Activated T-cell treated with anti-CD3 and anti-CD28 coated beads, Interleukin-2, amount 50 U/mL, for 4 hours (primary cell): Measurements from ENCODE around the gene ZFYVE21. TPM values are rescaled to one million over a fixed set of nuclear protein-coding genes. Genes with fewer than 3 reads are reported as not detected.

Source experiments
- total RNA-seq, 3 donors: library from RNA; stranded (reverse); gene quantifications; one replicate each; pipeline ENCODE4 v1.2.1, GENCODE V29; 2021

Gene ZFYVE21
- total RNA-seq, 3 donors from 2014 or later, result 13.6 to 19.1 (median 13.7) TPM

Other genes with a start within 250 kb of the ZFYVE21 start
- 1 to 10 TPM; 4.1 to 7.6 (median 6.7) TPM for gene CKB, start 193.0 kb upstream of the ZFYVE21 start, total RNA-seq
- gene TRMT61A, start 186.6 kb upstream of the ZFYVE21 start, total RNA-seq, result 10 to 100 TPM; 53.0 to 62.2 (median 61.5) TPM
- 10 to 100 TPM; 31.4 to 35.6 (median 32.2) TPM for gene BAG5, start 153.2 kb upstream of the ZFYVE21 start, total RNA-seq
- gene COA8, start 152.8 kb upstream of the ZFYVE21 start, total RNA-seq, result 10 to 100 TPM; 42.0 to 53.2 (median 49.2) TPM
- 100 to 1,000 TPM; 102 to 127 (median 110) TPM for gene KLC1, start 86.6 kb upstream of the ZFYVE21 start, total RNA-seq
- 10 to 100 TPM; 60.6 to 74.0 (median 69.5) TPM for gene XRCC3, start 359 bp upstream of the ZFYVE21 start, total RNA-seq
- 10 to 100 TPM in 1 of 3 donors, 1 to 10 TPM in 2; 6.8 to 11.8 (median 9.7) TPM for gene PPP1R13B, start 131.8 kb downstream of the ZFYVE21 start, total RNA-seq
- 1 to 10 TPM in 1 of 3 donors, under 1 TPM in 2; 0.30 to 1.1 (median 0.90) TPM for gene TDRD9, start 212.6 kb downstream of the ZFYVE21 start, total RNA-seq
- gene RD3L, start 226.7 kb downstream of the ZFYVE21 start, total RNA-seq, result not detected